NCI-H2107 (cell line): Measurements from ENCODE around the gene CHADL.
"Not testable (repeated sequence)": the region's sequence is repeated elsewhere in the genome, so short reads cannot be mapped to it uniquely, and the experiment has no call there.

ENCODE experiments used
- DNase-seq: peaks from one replicate; lab custom pipeline; 2025; lab: John Stamatoyannopoulos, UW

CHADL gene

GRCh38 chr22:41181349-41182241 is 59.1 kb downstream of the CHADL start:
- no peak for DNase-seq

DNA sequence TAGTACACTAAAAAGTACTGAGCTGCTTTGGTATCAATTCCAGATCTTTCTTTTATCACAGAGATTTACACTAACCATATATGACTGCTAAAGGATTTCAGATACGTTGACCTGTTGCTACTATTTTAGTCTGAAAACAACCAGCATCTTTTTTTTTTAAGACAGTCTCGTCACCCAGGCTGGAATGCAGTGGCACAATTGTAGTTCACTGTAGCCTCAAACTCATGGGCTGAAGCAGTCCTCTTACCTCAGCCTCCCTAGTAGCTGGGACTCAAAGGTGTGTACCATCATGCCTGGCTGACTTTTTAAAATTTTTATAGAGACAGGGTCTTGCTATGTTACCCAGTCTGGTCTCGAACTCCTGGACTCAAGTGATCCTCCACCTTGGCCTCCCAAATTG is 59.8 kb downstream of the CHADL start:
- DNase-seq = no peak

- not testable (repeated sequence) for DNase-seq
These were observed 60.4 kb downstream of the CHADL start for GRCh38 chr22:41180362-41180761.
